NCI-H2196 (cell line): ENCODE results near the gene ARID4B.
"Not testable (repeated sequence)": the region's sequence is repeated elsewhere in the genome, so short reads cannot be mapped to it uniquely, and the experiment has no call there.

Experiments used
- DNase-seq: peaks from one replicate; lab custom pipeline; 2025; ENCODE audit not compliant: unreplicated experiment; lab: John Stamatoyannopoulos, UW

ARID4B gene

DNA sequence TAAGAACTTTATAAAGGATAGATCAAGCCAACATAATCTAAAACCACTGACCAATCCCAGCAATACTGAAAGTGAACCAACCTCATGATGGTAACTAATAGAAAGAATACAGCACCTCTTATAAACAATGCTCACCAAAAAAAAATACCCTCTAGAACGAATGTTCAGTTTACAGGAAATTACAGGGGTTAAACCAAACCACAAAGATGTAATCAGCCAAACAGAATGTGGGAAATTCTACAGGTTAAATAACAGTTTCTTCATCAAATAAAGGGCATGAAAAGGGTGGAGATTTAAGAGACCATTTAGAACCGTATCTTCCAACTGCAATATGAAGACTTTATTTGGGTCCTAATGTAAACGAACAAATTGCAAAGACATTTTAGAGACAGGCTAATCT, 30.4 kb downstream of the ARID4B start:
- DNase-seq: no peak

DNA sequence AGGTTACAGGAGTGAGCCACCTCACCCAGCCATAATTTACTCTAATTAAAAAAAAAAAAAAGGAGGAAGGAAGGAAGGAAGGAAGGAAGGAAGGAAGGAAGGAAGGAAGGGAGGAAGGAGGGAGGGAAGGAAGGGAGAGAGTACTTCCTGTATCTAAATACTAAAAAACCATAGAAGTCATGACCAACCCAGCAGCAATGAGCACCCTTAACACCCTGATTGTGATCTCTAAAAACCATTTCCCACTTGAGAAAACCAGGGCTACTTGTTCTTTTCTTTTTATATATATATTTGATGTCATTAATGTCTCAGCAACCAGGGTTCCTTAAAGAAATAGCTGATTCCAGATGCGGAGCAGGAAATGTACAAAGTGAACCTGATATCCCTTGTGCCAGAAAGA, 31.2 kb downstream of the ARID4B start:
- DNase-seq: no peak

DNA sequence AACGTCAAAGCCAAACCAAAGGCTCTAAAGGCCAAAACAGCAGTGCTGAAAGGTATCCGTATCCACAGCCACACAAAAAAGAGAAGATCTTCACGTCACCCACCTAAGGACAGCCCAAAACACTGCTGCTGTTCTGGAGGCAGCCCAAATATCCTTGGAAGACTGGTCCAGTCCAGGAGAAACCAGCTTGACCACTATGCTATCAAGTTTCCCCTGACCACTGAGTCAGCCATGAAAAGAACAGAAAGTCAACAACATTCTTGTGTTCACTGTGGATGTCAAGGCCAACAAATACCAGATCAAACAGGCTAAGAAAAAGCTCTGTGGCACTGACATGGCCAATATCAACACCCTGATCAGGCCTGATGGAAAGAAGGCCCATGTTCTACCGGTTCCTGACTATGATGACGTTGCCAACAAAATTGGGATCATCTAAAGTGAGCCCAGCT, 32.1 kb downstream of the ARID4B start:
- peak; percentile 45 for DNase-seq

GRCh38 chr1:235293322-235293942, 34.5 kb downstream of the ARID4B start:
- DNase-seq: no peak

- no peak for DNase-seq
Measured at GRCh38 chr1:235292790-235293189, 35.2 kb downstream of the ARID4B start.

DNA sequence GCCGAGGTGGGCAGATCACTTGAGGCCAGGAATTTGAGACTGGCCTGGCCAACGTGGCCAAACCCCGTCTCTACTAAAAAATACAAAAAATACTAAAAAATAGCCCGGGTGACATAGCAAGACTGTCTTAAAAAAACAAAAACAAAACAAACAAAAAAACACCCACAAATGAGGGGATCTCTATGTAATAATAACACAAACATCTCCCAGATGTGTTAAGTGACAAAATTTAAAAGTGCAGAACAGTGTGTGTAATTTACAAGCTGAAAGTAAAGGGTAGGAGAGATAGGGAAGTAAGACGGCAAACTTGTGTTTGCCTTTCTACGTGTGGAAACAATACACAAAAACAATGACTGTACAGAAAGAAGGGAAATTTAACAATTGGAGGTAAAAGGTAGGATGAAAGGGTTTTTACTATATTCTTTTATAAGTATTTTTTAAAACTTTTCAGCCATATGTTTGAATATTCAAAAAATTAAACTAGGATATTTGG, 36.3 kb downstream of the ARID4B start:
- no peak for DNase-seq

DNA sequence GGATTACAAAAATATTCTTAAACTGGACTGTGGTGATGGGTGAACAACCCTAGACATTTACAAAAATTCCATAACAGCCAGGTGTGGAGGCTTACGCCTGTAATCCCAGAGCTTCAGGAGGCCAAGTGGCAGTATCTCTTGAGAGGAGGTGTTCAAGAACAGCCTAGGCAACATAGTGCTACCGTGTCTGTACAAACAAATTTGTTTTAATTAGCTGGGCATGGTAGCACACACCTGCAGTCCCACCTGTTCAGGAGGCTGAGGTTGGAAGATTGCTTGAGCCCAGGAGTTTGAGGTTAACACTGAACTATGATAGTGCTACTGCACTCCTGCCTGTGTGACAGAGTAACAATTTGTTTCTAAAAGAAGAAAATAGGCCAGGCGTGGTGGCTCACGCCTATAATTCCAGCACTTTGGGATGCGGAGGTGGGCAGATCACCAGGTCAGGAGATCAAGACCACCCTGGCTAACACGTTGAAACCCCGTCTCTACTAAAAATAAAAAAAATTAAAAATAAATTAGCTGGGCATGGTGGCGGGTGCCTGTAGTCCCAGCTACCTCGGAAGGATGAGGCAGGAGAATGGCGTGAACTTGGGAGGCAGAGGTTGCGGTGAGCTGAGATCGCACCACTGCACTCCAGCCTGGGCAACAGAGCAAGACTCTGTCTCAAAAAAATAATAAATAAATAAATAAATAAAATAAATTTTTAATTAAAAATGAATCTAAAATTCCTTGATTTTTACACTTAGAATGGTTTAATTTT, 37.1 kb downstream of the ARID4B start:
- no peak for DNase-seq

DNA sequence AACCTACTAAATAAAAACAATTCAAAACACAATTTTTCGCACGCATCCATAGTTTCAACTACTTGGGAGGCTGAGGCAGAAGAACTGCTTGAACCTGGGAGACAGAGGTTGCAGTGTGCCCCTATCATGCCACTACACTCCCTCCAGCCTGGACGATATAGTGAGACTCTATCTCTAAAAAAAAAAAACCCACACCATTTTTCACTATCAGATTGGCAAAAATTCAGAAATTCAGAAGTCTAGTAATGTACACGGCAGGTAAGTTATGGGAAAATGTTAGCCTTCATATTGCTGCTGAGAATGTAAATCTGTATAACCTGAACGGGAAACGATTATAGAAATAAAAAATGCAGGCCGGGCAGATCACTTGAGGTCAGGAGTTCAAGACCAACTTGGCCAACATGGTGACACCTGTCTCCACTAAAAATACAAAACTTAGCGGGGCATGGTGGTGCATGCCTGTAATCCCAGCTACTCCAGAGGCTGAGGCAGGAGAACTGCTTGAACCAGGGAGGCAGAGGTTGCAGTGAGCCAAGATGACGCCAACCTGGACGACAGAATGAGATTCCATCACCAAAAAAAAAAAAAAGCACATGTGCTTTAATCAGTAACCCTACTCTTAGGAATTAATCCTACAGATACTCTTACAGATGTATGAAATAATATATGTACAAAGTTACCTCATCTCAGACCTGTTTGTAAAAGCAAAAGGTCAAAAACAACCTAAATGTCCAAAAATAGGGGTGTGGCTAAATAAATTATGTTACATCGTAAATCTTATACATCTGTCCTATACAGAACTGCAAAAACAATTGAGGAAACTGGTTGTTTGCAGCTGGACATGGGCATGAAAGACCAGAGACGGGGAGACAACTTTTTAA, 37.9 kb downstream of the ARID4B start:
- DNase-seq: no peak

GRCh38 chr1:235287208-235287882, 40.6 kb downstream of the ARID4B start:
- no peak for DNase-seq

- no peak for DNase-seq
Measured at GRCh38 chr1:235286667-235287066, 41.3 kb downstream of the ARID4B start.

- no peak for DNase-seq
Measured at GRCh38 chr1:235284231-235284769, 43.7 kb downstream of the ARID4B start.

DNA sequence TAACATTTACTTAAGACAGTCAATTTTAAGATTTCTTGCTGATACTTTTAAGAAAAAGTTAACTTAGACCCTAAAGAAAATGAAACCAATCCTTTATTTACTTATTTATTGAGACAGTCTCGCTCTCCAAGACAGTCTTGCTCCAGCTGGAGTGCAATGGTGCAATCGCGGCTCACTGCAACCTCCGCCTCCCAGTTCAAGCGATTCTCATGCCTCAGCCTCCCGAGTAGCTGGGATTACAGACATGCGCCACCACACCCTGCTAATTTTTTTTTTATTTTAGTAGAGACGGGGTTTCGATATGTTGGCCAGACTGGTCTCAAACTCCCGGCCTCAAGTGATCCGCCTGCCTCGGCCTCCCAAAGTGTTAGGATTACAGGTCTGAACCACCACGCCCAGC, 44.3 kb downstream of the ARID4B start:
- not testable (repeated sequence) for DNase-seq

DNA sequence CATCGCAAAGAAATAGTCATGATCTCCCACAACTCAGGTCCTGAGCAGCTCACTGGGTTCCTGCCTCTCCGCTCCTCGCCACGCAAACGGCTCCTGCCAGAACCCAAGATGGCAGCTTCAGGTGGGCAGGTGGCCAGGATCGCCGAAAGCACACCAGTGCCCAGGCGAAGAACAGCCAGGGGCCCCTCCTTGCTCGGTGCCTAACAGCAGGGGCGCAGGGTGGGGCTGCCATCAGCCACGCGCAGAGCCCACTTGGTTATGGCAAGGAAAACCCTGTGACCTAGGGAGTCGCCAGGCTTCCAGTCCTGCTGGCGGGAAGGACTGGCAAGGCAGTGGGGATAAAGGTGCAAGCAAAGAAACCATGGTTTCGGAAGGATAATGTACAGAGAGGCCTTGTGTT, 47.5 kb downstream of the ARID4B start:
- no peak for DNase-seq

DNA sequence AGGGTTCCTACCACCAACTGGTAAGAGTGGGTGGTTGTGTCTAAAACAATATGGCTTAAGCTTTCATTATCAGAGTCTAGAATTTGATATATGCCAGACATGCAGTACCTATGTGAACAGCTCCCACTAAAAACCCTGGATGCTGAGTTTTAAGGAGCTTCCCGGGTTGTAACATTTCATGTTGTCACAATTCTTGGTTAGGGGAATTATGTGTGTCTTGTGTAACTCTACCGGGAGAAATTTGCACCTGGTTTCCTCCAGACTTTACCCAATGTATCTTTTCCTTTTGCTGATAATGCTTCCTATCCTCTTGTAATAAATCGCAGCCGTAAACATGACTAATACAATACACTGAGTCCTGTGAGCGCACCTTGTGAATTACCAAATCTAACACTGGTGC, 48.3 kb downstream of the ARID4B start:
- DNase-seq: no peak

- DNase-seq: no peak
Measured at GRCh38 chr1:235278915-235279292, 49.1 kb downstream of the ARID4B start.

DNA sequence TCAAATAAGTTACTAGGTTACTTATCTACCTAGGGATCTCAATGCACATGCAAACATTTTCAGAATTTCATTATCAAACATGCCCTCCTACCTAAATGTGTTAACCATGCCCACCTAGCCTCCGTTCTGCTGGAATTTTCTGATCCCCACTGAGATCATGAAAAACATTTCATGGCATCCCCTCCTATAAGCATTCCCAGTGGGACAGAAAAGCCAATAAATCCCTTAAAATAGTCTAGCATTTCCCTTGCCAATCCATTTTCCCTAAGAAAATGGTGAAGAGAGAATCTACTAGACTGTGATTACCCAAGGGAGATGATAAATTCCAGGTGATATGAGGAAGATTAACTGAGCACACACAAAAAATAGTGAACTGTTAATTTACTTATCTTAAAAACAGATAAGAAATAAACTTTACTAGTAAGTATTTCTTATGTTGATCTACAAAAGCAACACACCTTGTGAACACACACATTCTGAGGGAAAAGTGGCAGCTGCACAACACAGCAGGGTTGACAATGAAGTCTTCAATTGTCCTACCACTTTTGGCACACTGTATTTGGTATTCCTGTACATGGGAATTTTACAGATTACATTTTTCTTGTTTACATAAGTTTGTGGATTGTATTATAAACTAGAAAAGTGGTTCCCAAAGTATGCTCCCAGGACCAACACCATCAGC, 49.6 kb downstream of the ARID4B start:
- no peak for DNase-seq

DNA sequence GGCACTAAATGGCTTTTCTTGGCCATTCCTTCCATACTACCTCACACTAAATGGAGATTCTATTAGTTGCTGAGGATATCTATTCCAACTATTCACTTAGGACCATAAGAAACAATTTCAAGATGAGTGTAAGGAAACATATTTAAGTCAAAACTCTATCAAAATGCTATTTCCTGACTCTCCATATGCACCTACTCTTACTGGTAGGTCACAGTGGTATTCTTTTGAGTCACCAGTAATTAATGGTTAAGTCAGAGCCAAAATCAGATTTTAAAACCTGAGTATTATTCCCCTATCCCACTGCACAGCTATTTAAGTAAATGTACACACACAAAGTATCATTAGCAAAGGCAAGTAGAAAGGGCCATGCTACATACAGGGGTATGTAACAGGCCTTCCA, 50.3 kb downstream of the ARID4B start:
- DNase-seq: no peak

DNA sequence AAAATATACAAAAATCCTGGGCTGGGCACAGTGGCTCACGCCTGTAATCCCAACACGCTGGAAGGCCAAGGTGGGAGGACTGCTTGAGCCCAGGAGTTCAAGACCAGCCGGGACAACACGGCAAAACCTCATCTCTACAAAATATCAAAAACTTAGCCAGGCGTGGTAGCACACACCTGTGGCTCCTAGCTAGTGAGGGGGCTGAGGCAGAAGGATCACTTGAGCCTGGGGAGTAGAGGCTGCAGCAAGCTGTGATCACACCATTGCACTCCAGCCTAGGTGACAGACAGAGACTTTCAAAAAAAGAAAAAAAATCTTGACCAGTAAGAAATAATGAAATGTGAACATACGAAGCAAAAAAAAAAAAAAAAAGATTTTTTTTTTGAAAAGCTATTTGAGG, 52.1 kb downstream of the ARID4B start:
- no peak for DNase-seq

DNA sequence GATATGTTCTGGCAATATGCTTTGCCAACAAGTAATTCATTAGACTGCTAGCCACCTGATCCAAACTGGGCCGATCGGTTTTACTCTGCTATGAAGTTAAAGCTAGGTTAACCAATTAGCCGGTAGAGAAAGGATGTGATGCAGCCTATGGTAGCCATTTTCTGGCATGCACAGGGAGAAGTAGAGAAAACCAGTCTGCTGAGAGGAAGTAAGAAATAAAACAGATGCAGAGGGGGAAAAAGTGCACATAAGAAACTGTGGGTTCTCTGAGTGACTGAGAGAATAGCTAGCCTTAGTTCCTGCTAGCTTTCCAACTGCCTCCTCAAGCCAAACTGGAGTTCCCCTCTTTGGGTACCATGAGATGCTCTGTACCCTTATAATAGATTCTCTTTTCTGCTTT, 52.8 kb downstream of the ARID4B start:
- DNase-seq: peak; percentile 10

DNA sequence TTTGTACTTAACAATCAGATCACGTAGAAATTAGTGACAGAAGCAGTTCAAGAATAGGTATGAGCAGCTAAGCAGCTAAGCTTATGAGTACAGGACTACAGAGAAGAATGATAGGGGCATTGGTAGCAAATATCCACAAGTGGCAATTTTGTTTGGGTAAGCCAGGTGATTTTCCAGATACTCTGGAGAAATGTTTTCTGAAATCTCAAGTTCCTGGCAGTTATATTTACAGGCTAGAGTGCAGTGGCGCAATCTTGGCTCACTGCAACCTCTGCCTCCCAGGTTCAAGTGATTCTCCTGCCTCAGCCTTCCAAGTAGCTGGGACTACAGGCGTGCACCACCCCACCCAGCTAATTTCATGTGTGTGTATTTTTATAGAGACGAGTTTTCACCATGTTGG, 55.1 kb downstream of the ARID4B start:
- DNase-seq: no peak
